ENCODE results near the gene AP3S2. TPM values are rescaled to one million over a fixed set of nuclear protein-coding genes. Genes with fewer than 3 reads are reported as not detected.

The AP3S2 gene
- total RNA-seq, 2 experiments from 2014 or later: 20.3 to 23.0 TPM

DNA sequence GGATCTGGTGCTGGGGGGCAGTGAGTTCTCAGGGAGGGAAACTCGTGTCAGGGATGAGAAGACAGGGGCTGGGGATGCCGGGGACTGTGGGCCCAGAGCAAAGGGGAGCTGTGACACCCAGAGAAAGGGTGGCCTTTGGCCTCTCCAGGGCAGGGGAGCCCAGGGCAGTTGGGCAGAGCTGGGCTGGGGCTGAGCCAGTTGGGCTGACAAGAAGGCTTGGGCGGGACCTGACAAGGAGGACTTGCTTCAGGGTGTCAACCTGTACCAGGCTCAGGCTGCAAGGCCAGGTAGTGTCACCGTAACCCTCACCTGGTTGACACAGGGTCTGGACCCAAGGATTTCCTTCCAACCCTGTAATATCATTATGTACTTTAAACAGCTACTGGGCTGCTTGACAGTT is 66.0 kb downstream of the AP3S2 start:
- Mint-ChIP-seq H3K4me1 (ENCODE audit: low read depth) (no peaks in the 10 kb centered on the region), H3K9me3 (no peaks in the 10 kb centered on the region), H3K4me3 (no peak overlapping the region), H3K27ac (no peak overlapping the region), H3K36me3 (ENCODE audit: low read depth) (no peaks in the 10 kb centered on the region), H3K27me3 (no peaks in the 10 kb centered on the region)
- ChIA-PET CTCF (interaction anchor here (1.2 kb wide), 1 partner anchor 13 kb away, joined by 3 read pairs; the partner anchor contains the start of gene ANPEP), POLR2A (interaction anchor here (0.6 kb wide), 1 partner anchor 9 kb away, joined by 3 read pairs; no protein-coding TSS in a partner anchor)
- ATAC-seq (no peak), DNase-seq (no peak)
- intact Hi-C loops (cut with micrococcal nuclease): no loop called here
- TF ChIP-seq, protein P1, sequence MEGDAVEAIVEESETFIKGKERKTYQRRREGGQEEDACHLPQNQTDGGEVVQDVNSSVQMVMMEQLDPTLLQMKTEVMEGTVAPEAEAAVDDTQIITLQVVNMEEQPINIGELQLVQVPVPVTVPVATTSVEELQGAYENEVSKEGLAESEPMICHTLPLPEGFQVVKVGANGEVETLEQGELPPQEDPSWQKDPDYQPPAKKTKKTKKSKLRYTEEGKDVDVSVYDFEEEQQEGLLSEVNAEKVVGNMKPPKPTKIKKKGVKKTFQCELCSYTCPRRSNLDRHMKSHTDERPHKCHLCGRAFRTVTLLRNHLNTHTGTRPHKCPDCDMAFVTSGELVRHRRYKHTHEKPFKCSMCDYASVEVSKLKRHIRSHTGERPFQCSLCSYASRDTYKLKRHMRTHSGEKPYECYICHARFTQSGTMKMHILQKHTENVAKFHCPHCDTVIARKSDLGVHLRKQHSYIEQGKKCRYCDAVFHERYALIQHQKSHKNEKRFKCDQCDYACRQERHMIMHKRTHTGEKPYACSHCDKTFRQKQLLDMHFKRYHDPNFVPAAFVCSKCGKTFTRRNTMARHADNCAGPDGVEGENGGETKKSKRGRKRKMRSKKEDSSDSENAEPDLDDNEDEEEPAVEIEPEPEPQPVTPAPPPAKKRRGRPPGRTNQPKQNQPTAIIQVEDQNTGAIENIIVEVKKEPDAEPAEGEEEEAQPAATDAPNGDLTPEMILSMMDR (IDR thresholded peaks at IDR 0.05): no peak

DNA sequence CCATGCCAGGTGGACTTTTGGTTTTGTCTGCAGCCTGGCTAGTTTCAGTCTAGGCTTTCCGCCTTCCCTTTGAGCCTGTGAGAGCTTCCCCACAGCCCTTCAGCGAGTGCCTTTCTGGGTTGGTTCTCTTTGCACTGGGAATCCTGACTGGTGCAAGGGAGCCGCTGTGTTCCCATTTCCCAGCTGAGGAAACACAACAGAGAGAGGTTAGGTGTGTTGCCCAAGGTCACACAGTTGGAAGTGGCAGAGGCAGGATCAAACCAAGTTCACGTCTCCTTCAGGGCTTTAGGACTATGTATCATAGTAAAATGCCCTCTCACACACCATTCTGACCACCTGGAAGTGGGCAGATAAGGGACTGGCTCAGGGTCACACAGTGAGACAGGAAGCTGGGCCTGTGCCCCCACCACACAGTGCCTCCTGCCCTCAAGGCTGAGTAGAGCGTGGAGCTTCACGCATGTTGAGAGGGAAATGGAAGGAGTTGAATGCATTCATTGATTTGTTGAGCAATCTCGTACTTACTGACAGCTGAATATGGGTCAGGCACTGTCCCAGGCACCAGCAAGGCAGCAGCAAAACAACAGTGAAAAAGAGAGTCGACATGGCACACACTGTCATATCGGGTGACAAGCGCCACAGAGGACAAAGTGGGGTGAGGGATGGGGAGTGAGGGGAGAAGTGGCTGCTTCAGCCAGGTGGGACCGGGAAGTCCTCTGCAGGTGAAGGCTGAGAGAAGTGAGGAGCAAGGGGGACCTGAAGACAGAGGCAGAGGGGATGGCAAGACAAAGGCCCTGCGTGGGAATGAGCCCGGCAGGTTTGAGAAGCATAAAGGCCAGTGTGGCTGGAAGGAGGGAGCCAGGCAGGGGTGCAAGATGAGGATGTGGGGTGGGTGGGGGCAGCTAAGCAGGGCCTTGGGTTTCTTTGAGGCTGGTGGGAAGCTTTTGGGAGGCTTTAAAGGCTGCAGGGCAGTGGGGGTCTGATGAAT is 66.8 kb downstream of the AP3S2 start:
- POLR2A ChIA-PET: no interaction called here
- Mint-ChIP-seq H3K4me3 (no peak overlapping the region), H3K36me3 (ENCODE audit: low read depth) (no peaks in the 10 kb centered on the region), H3K27ac (no peak overlapping the region), H3K4me1 (ENCODE audit: low read depth) (no peaks in the 10 kb centered on the region), H3K27me3 (no peaks in the 10 kb centered on the region), H3K9me3 (no peaks in the 10 kb centered on the region)
- TF ChIP-seq, protein P1 (IDR thresholded peaks at IDR 0.05): no peak
- ATAC-seq (no peak), DNase-seq (no peak)
- intact Hi-C loops (cut with micrococcal nuclease): no loop called here
- CTCF ChIA-PET: no interaction called here

DNA sequence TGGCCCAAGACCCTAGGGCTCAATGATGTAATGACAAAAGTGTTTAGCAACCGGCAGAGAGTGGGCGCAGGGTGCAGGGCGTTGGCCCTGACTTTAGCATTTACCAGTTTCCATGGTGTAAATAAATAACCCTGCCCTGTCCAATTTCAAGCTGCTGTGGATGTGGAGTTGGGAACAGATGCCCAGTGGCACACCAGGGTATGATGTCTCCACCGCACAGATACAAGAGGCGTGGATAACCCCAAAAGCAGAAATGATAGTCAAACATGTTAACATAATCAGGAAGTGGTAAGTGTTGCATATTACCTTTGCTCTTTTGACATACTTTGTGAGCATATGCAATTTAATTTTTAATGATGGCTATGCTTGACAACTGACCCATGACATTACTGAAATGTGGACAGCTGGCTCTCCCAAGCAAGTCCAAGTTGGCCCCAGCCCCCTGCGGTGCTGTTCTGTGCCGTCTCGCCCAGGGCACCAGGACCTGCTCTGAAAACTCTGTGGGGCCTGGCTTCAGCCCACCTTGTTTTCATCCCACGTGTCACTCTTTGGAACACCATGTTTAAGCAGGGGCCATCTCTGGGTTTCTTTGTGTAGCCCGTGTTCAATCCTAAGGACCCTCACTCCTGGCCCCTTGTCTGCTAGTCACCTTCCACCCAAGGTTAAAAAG is 68.4 kb downstream of the AP3S2 start:
- Mint-ChIP-seq H3K4me1 (ENCODE audit: low read depth) (no peaks in the 10 kb centered on the region), H3K27ac (no peak overlapping the region), H3K4me3 (no peak overlapping the region), H3K9me3 (no peaks in the 10 kb centered on the region), H3K27me3 (peaks cover 10% of the 10 kb centered on the region), H3K36me3 (ENCODE audit: low read depth) (no peaks in the 10 kb centered on the region)
- intact Hi-C loops (cut with micrococcal nuclease): no loop called here
- ATAC-seq (no peak), DNase-seq (no peak)
- TF ChIP-seq, protein P1 (IDR thresholded peaks at IDR 0.05): no peak
- ChIA-PET POLR2A (no interaction called here), CTCF (no interaction called here)

DNA sequence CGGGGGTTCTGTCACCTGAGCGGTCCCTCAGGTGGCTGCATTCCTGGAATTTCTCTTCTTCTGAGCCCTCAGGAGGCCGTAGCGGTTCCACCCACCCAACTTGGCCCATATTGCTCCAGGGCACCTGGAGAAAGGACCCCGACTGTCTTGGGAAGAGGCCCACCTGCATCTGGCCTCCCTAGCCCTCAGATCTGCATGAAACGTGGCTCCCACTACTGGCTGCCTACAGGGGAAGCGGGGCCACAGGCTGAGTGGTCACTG is 69.3 kb downstream of the AP3S2 start:
- CTCF ChIA-PET: no interaction called here
- intact Hi-C loops (cut with micrococcal nuclease): no loop called here
- H3K27ac Mint-ChIP-seq: no peak overlapping the region
- H3K27me3 Mint-ChIP-seq: peaks cover 10% of the 10 kb centered on the region
- ATAC-seq: no peak
- no peaks in the 10 kb centered on the region for H3K4me1 Mint-ChIP-seq (ENCODE audit: low read depth)
- no peak for DNase-seq
- TF ChIP-seq, protein P1 (IDR thresholded peaks at IDR 0.05): no peak
- no peaks in the 10 kb centered on the region for H3K9me3 Mint-ChIP-seq
- H3K4me3 Mint-ChIP-seq: no peak overlapping the region
- no peaks in the 10 kb centered on the region for H3K36me3 Mint-ChIP-seq (ENCODE audit: low read depth)
- POLR2A ChIA-PET: no interaction called here
